SKM-1 (cell line): Measurements from ENCODE around the gene CREG1.
"Not testable (repeated sequence)": the region's sequence is repeated elsewhere in the genome, so short reads cannot be mapped to it uniquely, and the experiment has no call there.

Experiments used
- DNase-seq: peaks from one replicate; lab custom pipeline; 2025; ENCODE audit not compliant: unreplicated experiment; lab: John Stamatoyannopoulos, UW

CREG1 gene

GRCh38 chr1:167553136-167554027, at the start of gene CREG1:
TSS of gene CREG1 (minus strand) at chr1:167553762.
- peak; percentile 98 for DNase-seq

GRCh38 chr1:167602840-167603239, 49.3 kb upstream of the CREG1 start:
- no peak for DNase-seq

- DNase-seq = peak; percentile 100
Measured at GRCh38 chr1:167601442-167602383, 48.2 kb upstream of the CREG1 start.

GRCh38 chr1:167599957-167600581, 46.5 kb upstream of the CREG1 start:
- DNase-seq = peak; percentile 79

GRCh38 chr1:167594822-167595221, 41.3 kb upstream of the CREG1 start:
- no peak for DNase-seq

- no peak for DNase-seq
Measured at GRCh38 chr1:167593860-167594259, 40.3 kb upstream of the CREG1 start.

- no peak for DNase-seq
Measured at GRCh38 chr1:167592475-167592874, 38.9 kb upstream of the CREG1 start.

- DNase-seq = no peak
Measured at GRCh38 chr1:167588361-167588760, 34.8 kb upstream of the CREG1 start.

GRCh38 chr1:167587872-167588271, 34.3 kb upstream of the CREG1 start:
- no peak for DNase-seq

GRCh38 chr1:167587342-167587741, 33.8 kb upstream of the CREG1 start:
- DNase-seq = no peak

GRCh38 chr1:167584581-167584980, 31.0 kb upstream of the CREG1 start:
- no peak for DNase-seq

- no peak for DNase-seq
Measured at GRCh38 chr1:167582722-167583121, 29.2 kb upstream of the CREG1 start.

- DNase-seq = no peak
Measured at GRCh38 chr1:167582064-167582463, 28.5 kb upstream of the CREG1 start.

- DNase-seq = no peak
Measured at GRCh38 chr1:167579986-167580385, 26.4 kb upstream of the CREG1 start.

- DNase-seq = no peak
Measured at GRCh38 chr1:167578939-167579521, 25.5 kb upstream of the CREG1 start.

GRCh38 chr1:167575649-167576048, 22.1 kb upstream of the CREG1 start:
- no peak for DNase-seq

GRCh38 chr1:167573035-167573434, 19.5 kb upstream of the CREG1 start:
- DNase-seq = no peak

- DNase-seq = not testable (repeated sequence)
Measured at GRCh38 chr1:167570712-167571111, 17.1 kb upstream of the CREG1 start.

- no peak for DNase-seq
Measured at GRCh38 chr1:167567663-167568062, 14.1 kb upstream of the CREG1 start.

- DNase-seq = no peak
Measured at GRCh38 chr1:167566766-167567165, 13.2 kb upstream of the CREG1 start.

- no peak for DNase-seq
Measured at GRCh38 chr1:167565922-167566321, 12.4 kb upstream of the CREG1 start.
